Vagina (tissue), 2 donors: ENCODE results near the gene VRK1.

Source experiments
- POLR2AphosphoS5 ChIP-seq, 2 donors: sonication (generic); formaldehyde crosslinking; IDR thresholded peaks; one replicate each; pipeline ENCODE4 v1.9.0; 2017; ENCODE audit warnings: antibody characterized with exemption in 2 of 2, mild to moderate bottlenecking in 2 of 2, low read depth in 1 of 2; ENCODE audit not compliant: insufficient read depth in 1 of 2
- TF ChIP-seq, protein P1 (sequence below), 3 experiments: fragments of 450-650 bp in 2 of 3; fragments of 200-600 bp in 1 of 3; sonication (generic) in 1 of 3; IDR thresholded peaks; one replicate each; pipeline ENCODE4 v1.5.1; 2017 to 2019; ENCODE audit warnings: antibody characterized with exemption in 3 of 3, mild to moderate bottlenecking in 2 of 3, moderate library complexity in 2 of 3

DNA sequence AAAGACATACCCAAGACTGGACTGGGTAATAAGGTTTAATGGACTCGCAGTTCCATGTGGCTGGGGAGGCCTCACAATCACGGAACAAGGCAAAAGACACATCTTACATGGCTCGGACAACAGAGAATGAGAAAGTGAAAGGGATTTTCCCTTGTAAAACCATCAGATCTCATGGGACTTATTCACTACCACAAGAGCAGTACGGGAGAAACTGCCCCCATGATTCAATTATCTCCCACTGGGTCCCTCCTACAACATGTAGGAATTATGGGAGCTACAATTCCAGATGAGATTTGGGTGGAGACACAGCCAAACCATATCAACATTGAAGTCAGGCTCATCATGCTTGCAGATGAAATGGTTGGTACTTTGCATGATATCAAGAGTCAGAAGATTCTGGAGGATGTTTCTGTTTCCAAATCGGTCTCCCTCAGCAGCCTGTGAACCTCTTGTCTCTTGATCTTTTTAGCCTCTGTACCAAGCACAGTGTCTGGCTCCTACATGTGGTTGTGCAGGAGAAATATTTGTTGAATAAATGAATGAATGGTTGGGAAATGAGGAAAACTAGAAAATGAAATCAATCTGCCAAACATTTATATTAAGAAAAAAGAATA is 98.6 kb downstream of the VRK1 start:
- TF ChIP-seq, protein P1, sequence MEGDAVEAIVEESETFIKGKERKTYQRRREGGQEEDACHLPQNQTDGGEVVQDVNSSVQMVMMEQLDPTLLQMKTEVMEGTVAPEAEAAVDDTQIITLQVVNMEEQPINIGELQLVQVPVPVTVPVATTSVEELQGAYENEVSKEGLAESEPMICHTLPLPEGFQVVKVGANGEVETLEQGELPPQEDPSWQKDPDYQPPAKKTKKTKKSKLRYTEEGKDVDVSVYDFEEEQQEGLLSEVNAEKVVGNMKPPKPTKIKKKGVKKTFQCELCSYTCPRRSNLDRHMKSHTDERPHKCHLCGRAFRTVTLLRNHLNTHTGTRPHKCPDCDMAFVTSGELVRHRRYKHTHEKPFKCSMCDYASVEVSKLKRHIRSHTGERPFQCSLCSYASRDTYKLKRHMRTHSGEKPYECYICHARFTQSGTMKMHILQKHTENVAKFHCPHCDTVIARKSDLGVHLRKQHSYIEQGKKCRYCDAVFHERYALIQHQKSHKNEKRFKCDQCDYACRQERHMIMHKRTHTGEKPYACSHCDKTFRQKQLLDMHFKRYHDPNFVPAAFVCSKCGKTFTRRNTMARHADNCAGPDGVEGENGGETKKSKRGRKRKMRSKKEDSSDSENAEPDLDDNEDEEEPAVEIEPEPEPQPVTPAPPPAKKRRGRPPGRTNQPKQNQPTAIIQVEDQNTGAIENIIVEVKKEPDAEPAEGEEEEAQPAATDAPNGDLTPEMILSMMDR (IDR thresholded peaks at IDR 0.05) = no peak
- TF ChIP-seq POLR2AphosphoS5 (IDR thresholded peaks at IDR 0.05; ENCODE audit: insufficient read depth in 1 of 2, low read depth in 1 of 2) = no peak
